Esophagus muscularis mucosa (tissue), 4 donors: Measurements from ENCODE around the gene GALK1.

Experiments used
- EP300 ChIP-seq: sonication (generic); formaldehyde crosslinking; IDR thresholded peaks from one replicate; pipeline ENCODE4 v1.6.1; 2017; ENCODE audit warnings: antibody characterized with exemption
- POLR2A ChIP-seq: fragments of 450-650 bp; IDR thresholded peaks from one replicate; pipeline ENCODE4 v1.6.1; 2017; ENCODE audit warnings: antibody characterized with exemption, moderate library complexity, mild to moderate bottlenecking, low read depth
- TF ChIP-seq, protein P1 (sequence below), 3 experiments: fragments of 200-600 bp in 2 of 3; fragments of 450-650 bp in 1 of 3; sonication (generic) in 2 of 3; IDR thresholded peaks; one replicate each; pipeline ENCODE4 v1.5.1; 2017 to 2019; ENCODE audit warnings: antibody characterized with exemption in 3 of 3, mild to moderate bottlenecking in 2 of 3, moderate library complexity in 1 of 3

DNA sequence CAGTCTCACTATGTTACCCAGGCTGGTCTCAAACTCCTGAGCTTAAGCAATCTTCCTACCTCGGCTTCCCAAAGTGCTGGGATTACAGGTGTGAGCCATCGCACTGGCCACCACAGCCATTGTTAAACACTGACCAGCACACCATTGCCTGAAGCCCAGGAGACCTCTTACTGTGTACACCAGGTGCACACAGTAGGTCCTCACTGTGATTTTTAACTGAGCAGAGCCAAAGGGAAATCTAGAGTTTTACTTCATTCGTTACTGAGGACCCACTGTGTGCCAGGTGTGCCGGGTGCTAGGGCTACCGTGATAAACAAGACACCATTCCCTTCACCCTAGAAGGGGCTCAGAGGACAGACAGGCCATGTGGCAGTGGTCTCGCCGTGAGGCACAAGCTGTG lies 39.5 kb downstream of the GALK1 start:
- TF ChIP-seq, protein P1, sequence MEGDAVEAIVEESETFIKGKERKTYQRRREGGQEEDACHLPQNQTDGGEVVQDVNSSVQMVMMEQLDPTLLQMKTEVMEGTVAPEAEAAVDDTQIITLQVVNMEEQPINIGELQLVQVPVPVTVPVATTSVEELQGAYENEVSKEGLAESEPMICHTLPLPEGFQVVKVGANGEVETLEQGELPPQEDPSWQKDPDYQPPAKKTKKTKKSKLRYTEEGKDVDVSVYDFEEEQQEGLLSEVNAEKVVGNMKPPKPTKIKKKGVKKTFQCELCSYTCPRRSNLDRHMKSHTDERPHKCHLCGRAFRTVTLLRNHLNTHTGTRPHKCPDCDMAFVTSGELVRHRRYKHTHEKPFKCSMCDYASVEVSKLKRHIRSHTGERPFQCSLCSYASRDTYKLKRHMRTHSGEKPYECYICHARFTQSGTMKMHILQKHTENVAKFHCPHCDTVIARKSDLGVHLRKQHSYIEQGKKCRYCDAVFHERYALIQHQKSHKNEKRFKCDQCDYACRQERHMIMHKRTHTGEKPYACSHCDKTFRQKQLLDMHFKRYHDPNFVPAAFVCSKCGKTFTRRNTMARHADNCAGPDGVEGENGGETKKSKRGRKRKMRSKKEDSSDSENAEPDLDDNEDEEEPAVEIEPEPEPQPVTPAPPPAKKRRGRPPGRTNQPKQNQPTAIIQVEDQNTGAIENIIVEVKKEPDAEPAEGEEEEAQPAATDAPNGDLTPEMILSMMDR (IDR thresholded peaks at IDR 0.05) = no peak
- no peak for TF ChIP-seq POLR2A
- TF ChIP-seq EP300 = no peak
